ENCODE data around the gene RNU6-7.

The RNU6-7 gene

DNA sequence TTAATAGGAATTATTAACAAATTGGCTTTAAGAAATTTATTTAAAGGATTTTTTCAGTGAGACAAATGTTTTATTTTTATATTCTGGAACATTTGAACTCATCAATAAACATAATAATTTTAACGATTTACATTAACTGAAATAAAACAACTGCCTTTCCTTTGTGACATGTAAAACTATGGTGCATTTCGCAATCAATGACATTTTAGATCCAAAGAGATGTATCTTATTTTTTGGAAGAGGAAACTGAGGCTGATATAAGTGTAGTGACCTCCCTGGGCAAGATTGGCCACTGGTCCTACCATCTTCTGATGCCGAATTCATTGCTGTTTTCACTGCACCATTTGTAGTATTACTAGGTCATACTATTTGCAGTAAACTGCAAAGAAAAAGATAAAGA, 3.7 kb downstream of the RNU6-7 start:
- no peak for DNase-seq (ENCODE audit: low read depth in 2 of 2)

DNA sequence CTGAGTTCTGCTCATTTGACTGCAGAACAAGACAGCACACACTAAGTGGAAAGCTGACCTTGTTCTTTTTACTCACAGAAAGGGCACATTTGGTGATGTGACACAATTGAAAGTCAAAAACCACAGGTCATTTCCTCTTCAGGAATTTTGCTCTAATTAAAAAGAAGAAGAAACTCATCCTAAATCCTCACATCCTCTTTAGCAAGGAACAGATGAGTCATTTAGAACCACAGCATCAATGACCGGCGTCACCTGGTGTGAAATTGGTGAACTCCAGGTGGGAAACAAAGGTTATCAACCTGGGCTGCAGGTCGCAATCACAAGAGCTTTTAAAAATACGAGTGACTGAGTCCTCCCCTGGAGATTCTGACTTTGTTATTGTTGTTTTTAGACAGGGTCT, 4.1 kb downstream of the RNU6-7 start:
- no peak for DNase-seq (ENCODE audit: low read depth in 2 of 2)

DNA sequence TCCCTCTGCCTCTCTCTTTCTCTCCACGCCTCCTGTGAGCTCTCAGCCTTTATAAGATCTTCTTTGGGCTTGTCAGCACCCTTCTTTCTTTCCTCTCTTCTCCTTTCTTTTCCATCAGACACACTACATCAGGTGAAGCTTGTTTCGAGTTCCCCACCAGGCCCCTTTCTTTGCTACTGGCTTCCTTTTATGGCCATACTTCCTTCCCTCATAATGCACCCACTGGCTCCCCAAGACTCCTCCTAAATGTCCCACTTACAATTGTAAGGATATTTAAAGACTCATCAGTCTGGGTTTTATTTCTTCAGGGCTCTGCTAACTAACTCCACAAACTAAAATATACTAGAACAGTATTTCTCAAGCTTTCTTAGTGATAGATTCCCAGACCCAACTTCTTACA, 4.7 kb downstream of the RNU6-7 start:
- DNase-seq (ENCODE audit: low read depth in 2 of 2): no peak

DNA sequence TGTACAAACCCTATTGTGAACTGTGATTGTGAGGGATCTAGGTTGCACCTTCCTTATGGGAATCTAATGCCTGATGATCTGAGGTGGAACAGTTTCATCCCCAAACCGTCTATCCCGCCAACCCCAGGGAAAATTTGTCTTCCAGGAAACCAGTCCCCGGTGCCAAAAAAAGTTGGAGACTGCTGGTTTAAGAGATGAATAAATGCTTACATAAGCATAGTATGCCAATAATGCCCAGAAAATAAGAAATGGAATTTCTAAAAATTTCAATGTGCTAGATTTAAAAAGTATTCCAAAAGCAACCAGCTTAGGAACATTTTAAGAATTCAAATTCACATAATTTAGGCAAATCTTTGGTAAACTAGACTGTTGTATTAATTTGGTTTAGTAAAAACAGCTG, 6.6 kb downstream of the RNU6-7 start:
- no peak for DNase-seq (ENCODE audit: low read depth in 2 of 2)

DNA sequence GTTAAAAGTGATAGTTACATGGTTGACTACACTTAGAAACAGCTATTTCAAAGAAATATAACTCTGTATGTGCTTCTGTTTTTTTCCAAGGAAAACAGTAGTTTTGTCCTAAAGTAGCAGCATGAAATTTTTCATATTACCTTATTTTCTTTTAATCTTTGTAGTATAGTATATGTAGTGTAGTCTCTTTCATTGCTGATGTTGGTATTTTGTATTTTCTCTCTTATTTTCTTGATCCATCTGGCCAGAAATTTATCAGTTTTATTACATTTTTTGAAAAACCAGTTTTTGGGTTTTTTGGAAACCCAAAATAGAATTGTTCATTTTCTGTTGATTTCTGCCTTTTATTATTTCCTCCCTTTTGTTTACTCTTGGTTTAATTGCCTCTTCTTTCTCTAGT, 7.6 kb downstream of the RNU6-7 start:
- DNase-seq (ENCODE audit: low read depth in 2 of 2): no peak

DNA sequence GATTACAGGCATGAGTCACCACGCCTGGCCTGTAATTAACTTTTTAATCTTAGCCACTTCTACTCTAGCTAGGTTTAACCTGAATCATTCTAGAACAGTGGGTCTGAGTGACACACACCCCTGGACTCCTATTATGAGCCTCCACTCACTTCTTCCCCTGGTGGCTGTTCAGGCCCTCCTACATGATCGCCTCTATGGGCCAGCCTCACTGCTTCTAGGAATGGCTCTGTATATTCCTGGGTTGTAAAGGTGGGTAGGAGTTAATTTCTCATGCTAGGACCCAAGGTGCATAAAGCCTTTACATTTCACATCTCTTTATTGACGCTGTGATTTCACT, 9.2 kb downstream of the RNU6-7 start:
- DNase-seq (ENCODE audit: low read depth in 2 of 2): no peak

DNA sequence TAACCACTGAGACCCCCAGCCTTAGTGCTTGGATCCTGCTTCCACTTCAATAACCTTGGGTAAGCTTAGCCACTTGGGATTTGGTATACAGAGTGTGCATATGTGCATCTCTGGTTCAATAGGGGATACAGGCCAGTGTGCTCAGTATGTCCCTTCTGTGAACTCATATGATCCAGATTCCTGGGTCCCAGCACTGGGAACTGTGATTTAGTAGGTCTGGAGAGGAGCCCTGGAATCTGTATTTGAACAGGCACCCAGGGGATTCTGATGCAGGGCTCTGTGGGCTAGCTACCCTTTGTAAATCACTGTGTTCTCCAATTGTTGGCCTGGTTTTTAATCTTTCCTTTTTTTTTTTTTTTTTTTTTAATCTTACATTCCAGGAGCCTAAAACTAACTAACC, 11.0 kb downstream of the RNU6-7 start:
- DNase-seq (ENCODE audit: low read depth in 2 of 2): no peak

DNA sequence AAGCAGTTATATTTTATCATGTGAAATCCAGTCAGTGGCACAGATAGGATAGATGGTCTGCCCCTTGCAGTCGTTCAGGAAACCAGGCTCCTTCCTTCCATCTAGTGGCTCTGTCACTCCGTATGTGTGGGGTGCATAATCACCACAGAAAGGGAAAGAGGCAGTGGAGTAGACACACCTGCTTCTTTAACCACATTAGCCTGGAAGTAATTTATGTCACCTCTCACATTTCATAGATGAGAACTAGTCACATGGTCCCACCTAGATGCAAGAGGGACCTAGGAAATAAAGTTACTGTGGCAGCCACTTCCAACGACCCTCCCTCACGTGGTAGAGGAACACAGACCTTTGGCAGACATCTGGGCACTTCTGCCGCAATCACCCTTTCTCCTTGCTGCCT, 15.5 kb downstream of the RNU6-7 start:
- DNase-seq (ENCODE audit: low read depth in 2 of 2): no peak

DNA sequence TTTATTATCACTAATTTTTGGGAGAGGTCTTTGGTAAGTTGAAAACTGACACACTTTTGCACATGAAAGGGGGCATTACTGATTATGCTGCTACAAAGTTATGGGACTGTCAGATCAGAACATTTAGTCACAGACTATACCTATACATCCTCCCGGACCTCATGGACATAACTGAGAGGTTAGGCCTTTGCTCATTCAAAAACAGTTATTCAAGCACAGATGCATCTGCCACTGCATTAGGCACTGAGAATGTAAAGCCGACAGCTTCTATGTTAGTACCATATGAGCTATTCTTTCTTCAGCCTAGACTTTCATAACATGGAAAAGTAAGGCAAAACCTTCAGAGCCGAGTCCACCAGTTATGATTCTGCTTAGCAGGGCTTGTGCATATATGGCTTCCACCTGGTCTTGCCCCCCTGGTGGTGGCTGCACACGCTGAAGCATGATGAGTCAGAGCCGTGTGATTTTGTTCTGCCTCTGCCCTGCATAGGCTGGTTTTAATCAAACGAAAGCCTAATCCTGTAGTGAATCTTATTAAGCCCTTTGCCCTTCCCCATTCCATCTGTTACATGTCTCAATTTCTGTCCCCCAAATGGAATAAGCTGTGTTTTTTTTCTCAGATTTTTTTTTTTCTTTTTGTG, 23.0 kb downstream of the RNU6-7 start:
- DNase-seq (ENCODE audit: low read depth in 2 of 2): no peak

DNA sequence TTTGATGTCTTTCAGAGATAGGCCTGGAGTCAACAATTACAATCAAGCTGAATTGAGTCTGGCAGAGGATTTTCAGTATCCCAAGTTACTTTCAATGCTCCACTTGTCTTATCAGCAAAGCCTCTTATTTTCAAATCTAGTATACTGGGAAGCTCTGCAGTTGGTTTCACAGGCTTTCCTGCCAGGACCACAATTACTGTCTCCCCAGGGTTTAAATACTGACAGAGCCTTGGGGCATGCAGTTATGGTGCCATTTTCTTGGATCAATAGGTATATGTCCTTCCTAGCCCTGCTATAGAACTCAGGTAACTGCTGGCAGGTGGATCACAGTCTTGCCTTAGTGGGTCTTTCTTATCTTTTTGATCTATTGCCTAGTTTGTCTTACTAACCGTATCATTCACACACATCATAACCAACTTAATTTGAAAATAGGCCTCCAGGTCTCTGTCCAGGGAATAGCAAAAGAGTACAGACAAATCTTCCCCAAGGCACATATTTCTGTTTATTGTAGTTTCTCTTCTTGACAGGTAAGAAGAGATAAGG, 23.6 kb downstream of the RNU6-7 start:
- no peak for DNase-seq (ENCODE audit: low read depth in 2 of 2)

DNA sequence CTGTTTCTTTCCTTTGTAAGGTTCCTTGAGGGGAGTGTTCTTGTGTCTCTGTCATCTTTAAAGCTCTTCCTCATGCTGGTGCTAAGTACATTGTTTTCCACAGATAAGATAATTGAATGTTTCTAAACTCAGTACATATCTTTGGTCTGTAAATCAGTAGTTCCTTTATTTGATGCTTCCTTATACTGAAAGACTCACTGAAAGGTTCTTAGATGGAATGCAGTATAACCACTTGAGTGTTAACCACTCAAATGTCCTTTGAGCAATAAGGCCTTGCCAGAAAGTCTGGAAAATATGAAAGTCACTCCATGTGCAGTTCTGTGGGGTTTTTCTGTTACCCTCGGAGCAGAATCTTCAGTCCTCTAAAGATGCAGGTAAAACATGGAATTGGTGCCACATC, 24.2 kb downstream of the RNU6-7 start:
- no peak for DNase-seq (ENCODE audit: low read depth in 2 of 2)

DNA sequence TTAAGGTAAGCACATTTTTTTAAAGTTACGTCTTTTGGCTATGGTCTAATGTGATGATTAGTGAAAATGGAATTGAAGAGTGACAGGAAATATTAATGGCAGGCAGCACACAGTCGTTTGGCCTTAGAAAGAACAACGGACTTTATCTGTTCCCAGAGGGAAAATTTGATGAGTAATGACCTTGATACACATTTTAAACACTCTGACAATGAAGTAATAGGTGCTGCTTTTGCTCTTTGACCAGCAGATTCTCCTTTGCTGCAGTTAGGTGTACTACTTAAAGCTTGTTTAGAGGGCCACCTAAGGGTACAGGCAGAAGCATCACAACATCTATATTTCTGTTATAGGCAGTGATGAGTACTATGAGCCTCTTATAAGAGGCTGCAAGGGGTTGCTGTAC, 28.3 kb downstream of the RNU6-7 start:
- DNase-seq (ENCODE audit: low read depth in 2 of 2): no peak

DNA sequence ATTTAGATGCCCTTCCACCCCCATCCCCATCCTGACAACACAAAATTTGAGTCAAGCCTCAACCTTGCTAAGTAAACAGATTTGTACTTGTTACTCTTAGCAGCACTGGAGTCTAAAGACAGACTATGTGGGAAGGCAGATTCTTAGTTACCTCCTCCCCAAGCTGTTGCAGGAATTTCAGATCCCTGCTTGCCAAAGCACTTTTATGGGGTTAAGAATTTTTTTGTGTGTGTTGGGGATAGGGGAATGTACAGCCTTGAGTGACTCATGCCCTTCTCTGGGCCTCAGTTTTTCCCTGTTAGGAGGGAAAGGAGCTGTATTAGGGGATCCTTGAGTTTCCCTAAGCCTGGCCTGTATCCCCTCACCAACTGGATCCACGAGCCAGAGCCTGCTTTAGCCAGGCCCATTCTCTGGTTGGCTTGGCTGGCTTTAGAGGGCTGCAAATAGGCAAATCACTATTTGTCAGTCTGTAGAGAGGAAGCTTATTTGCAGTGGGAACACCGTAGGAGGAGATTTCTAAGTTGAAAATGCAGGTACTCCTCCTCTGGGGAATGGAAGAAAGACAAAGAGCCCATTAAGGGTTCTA, 28.9 kb downstream of the RNU6-7 start:
- DNase-seq (ENCODE audit: low read depth in 2 of 2): no peak

DNA sequence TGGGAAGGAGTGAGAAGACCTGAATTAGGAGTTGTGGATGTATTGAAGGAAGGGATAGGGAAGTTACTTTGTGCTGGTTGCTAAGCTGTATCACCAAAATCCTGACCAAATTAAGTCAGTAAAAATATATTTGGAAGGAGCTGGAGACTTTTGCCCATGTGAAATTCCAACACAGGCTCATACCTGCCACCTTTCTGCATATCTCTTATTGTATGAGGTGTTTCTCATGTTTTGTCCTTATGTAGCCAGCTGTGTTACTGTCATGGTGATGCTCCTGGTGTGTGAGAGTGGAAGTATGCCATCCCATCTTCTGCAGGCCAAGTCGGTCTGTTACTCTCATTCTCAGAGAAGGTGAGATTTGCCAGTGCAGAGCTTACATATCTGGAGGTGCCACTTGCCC, 30.6 kb downstream of the RNU6-7 start:
- DNase-seq (ENCODE audit: low read depth in 2 of 2): no peak

DNA sequence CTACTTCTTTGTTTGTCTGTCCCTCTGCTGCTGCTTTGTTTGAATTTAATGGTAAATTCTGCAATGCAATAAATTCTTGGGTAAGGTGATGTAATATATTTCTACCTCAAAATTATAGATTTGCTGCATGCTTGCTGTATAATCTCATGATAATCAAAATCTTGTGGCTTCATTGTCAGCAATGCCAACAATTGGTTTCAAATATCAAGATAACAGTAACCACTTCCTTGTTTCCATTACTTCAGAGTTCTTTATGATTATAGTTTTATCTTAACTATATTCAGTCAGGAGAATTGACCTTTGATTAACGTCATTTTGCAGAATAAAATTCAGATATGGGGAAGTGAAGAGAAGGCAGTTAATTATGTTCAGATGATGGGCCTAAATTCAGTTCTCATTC, 31.4 kb downstream of the RNU6-7 start:
- DNase-seq (ENCODE audit: low read depth in 2 of 2): no peak

DNA sequence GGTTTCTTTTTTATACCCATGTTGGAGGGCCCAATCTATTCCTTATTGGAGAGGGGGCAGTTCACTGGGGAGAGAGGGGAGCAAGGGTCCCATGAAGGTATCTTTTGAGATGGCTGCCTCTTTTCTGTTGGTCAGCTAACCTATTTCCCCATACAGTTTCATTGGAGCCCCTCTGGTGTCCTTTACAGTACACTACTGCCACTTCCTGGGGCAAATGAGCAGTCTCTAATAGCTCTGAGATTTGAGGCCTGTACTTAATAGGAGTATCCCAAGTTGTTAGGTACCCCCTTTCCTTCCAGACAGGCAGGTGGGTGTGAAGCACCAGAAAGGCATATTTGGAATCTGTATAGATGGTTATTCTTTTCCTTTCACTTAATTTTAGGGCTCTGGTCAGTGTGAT, 42.6 kb downstream of the RNU6-7 start:
- no peak for DNase-seq (ENCODE audit: low read depth in 2 of 2)

DNA sequence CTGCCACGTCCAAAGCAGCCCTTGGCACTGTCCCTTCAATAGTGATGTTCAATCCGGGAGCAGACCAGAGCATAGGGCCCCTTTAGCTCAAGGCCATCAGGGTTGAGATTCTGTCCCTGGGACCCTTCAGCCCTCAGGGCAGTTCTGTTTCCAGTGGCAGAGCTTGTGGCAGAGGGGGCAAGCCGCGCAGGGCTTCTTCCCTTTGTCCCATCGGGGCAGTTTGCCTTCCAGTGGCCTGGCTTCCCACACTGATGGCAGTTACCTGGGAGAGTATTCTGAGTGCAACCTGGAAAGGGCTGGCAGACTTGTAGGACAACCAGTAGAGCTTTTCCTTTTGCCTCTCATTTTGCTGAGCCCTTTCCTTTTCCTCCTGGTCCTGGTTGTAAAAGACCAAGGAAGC, 44.9 kb downstream of the RNU6-7 start:
- no peak for DNase-seq (ENCODE audit: low read depth in 2 of 2)

DNA sequence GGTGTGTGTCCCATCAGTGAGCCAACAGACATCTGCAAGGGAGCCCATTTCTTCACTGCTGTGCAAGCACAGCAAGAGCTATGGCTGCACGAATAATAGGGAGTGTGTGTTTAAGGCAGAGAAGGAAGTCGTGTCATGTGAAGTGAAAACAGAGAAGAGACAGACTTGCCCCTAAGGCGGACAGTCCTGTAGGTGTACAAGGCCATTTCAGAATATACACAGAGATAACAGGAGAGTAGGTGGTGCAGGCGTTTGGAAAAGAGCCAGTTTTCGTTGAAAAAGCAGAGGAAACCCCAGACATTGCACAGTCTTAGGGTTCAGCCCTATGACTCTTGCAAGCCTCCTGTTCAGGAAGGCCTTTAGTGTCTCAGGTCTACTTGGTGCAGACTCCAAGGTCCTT, 47.5 kb downstream of the RNU6-7 start:
- no peak for DNase-seq (ENCODE audit: low read depth in 2 of 2)

DNA sequence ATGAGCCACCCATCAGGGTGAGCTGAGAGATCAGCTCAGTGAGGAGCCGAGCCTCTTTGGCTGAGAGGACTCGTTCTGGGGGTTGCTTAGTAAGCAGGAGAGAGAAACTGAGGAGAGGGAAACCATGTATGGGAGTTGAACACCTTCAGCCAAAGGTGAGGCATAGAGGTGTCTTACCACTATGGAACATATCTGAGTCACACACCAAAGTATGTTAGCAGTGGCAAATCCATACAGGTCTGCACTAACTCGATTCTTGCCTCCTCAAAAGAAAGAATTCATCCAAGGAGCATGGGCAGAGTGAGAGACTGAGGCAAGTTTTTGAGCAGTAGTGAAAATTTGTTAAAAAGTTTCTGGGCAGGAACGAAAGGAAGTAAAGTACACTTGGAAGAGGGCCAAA, 47.9 kb downstream of the RNU6-7 start:
- no peak for DNase-seq (ENCODE audit: low read depth in 2 of 2)

DNA sequence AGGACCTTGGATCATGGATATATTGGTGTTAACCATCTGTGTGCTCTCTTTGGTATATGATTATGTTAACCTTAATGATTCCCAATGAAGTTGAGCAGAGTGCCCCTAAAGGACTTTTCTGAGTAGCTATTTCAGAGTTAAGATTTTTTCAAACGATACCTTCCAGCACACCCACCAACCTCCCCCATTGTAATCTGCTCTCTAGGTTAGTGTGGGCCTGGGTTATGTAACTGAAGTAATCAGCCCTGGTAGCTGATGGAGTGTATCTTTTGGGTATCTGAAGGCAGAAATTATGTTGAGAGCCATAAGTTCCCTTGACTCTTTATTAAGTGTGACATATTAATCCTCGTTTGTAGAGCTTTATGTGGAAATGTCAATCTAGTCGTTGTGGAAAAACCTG, 48.8 kb downstream of the RNU6-7 start:
- no peak for DNase-seq (ENCODE audit: low read depth in 2 of 2)

DNA sequence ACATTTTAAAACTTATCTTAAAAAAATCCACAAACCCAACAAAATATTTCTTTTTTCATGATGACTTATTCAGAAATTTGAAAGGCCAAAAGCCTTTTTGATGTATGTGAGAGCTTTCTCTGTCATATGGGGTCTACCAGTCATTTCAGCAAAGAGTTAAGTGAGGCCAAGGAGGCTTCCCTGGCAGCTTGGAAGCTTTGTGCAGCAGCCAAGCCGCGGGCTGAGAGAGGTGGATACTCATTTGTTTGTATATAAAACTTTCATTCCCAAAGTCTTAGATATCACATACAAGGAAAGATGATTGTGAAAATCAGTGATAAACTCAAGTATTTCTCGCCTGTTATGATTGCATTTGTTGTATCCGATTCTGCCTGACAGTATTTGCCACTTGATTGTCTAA, 49.7 kb downstream of the RNU6-7 start:
- no peak for DNase-seq (ENCODE audit: low read depth in 2 of 2)
